Measurements from ENCODE around the gene BLNK. TPM values are rescaled to one million over a fixed set of nuclear protein-coding genes. Genes with fewer than 3 reads are reported as not detected.

BLNK gene
- total and polyA plus RNA-seq, 2 donors (not counting 1 experiment from before 2014, with no cell fraction given), result 153 to 205 TPM

GRCh38 chr10:96266118-96266770 is 5.1 kb downstream of the BLNK start:
- Histone ChIP-seq H3K9me3 (ENCODE audit: control extremely low read depth in 1 of 3, control insufficient read depth in 2 of 3, insufficient read depth in 1 of 3, low read length in 2 of 3) (no peaks in the 10 kb centered on the region), H2AFZ (ENCODE audit: insufficient read depth, low read depth, low read length, poor library complexity, severe bottlenecking) (no peak overlapping the region), H3K36me3 (replicated peaks in 1 of 2; ENCODE audit: control extremely low read depth in 1 of 2, control insufficient read depth in 1 of 2, extremely low read depth in 1 of 2, insufficient read depth in 2 of 2, low read length in 1 of 2) (peaks cover 0 to 52% of the 10 kb centered on the region in 2 experiments), H3K4me1 (ENCODE audit: control insufficient read depth in 2 of 2, insufficient read depth in 2 of 2, low read length in 2 of 2) (peaks cover 70 to 73% of the 10 kb centered on the region in 2 donors), H3K4me2 (replicated peaks; ENCODE audit: low read depth, low read length, poor library complexity, severe bottlenecking) (peak overlapping the region; percentile 83), H3K27me3 (replicated peaks in 1 of 4; ENCODE audit: control extremely low read depth in 1 of 4, control insufficient read depth in 3 of 4, insufficient read depth in 4 of 4, low read length in 3 of 4) (no peaks in the 10 kb centered on the region), H3K4me3 (ENCODE audit: control extremely low read depth in 1 of 5, extremely low read depth in 1 of 5, insufficient read depth in 1 of 5, low read depth in 2 of 5, low read length in 4 of 5) (peak overlapping the region in 3 of 5 experiments; percentile 7 to 96 (median 15)), H3K79me2 (ENCODE audit: control insufficient read depth, insufficient read depth, low read length) (peaks cover 100% of the 10 kb centered on the region), H3K9ac (ENCODE audit: low read length) (peak overlapping the region; percentile 91), H4K20me1 (ENCODE audit: control insufficient read depth, insufficient read depth, low read length, poor library complexity, severe bottlenecking) (peaks cover 71% of the 10 kb centered on the region), H3K27ac (ENCODE audit: low read length in 2 of 2) (peak overlapping the region; percentile 24 to 88)
- peaks cover 81% of the 10 kb centered on the region for H3K4me1 Mint-ChIP-seq
- POLR2A ChIA-PET, result no interaction called here
- DNase-seq (no peak), ATAC-seq (ENCODE audit: low read depth) (no peak)
- TF ChIP-seq, protein P1, sequence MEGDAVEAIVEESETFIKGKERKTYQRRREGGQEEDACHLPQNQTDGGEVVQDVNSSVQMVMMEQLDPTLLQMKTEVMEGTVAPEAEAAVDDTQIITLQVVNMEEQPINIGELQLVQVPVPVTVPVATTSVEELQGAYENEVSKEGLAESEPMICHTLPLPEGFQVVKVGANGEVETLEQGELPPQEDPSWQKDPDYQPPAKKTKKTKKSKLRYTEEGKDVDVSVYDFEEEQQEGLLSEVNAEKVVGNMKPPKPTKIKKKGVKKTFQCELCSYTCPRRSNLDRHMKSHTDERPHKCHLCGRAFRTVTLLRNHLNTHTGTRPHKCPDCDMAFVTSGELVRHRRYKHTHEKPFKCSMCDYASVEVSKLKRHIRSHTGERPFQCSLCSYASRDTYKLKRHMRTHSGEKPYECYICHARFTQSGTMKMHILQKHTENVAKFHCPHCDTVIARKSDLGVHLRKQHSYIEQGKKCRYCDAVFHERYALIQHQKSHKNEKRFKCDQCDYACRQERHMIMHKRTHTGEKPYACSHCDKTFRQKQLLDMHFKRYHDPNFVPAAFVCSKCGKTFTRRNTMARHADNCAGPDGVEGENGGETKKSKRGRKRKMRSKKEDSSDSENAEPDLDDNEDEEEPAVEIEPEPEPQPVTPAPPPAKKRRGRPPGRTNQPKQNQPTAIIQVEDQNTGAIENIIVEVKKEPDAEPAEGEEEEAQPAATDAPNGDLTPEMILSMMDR (IDR thresholded peaks at IDR 0.05), result no peak
- TF ChIP-seq EZH2 (IDR thresholded peaks at IDR 0.05; ENCODE audit: borderline replicate concordance, insufficient read depth, low read depth, low read length, poor library complexity, severe bottlenecking), result no peak
- no peaks in the 10 kb centered on the region for H3K27me3 Mint-ChIP-seq
- H3K27ac Mint-ChIP-seq, result peak overlapping the region; percentile 90
- peak overlapping the region; percentile 97 for H3K4me3 Mint-ChIP-seq
- CTCF ChIA-PET, result interaction anchor here (1.1 to 8.7 kb wide), 6 partner anchors 9 to 52 kb away, joined by 3 to 153 read pairs (median 4); no protein-coding TSS in a partner anchor
- intact Hi-C loops (cut with micrococcal nuclease), result no loop called here
- no peaks in the 10 kb centered on the region for H3K9me3 Mint-ChIP-seq (ENCODE audit: insufficient read depth)
- WGBS (ENCODE audit: insufficient coverage), result 85% methylated on average over 3 of the region's 6 CpGs

DNA sequence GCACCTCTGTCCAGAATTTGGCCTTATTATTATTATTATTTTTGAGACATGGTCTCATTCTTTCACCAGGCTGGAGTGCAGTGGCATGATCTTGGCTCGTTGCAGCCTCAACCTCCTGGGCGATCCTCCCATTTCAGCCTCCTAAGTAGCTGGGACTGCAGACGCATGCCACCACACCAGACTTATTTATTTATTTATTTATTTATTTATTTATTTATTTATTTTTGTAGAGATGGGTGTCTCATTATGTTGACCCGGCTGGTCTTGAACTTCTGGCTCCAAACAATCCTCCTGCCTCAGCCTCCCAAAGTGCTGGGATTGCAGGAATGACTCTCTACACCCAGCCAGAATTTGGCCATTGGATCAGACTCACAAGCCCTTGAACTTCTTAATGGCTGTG is 6.4 kb downstream of the BLNK start:
- H3K27me3 Mint-ChIP-seq, result no peaks in the 10 kb centered on the region
- no peaks in the 10 kb centered on the region for H3K9me3 ChIP-seq (ENCODE audit: control extremely low read depth in 1 of 3, control insufficient read depth in 2 of 3, insufficient read depth in 1 of 3, low read length in 2 of 3)
- H3K9ac ChIP-seq (ENCODE audit: low read length), result no peak overlapping the region
- peaks cover 89% of the 10 kb centered on the region for H3K4me1 Mint-ChIP-seq
- H4K20me1 ChIP-seq (ENCODE audit: control insufficient read depth, insufficient read depth, low read length, poor library complexity, severe bottlenecking), result peaks cover 81% of the 10 kb centered on the region
- peak overlapping the region; percentile 73 for H3K27ac Mint-ChIP-seq
- CTCF ChIA-PET, result interaction anchor here (0.8 to 15.0 kb wide), 4 partner anchors 28 to 34 kb away, joined by 3 to 111 read pairs (median 7); no protein-coding TSS in a partner anchor
- peaks cover 82 to 85% of the 10 kb centered on the region in 2 donors for H3K4me1 ChIP-seq (ENCODE audit: control insufficient read depth in 2 of 2, insufficient read depth in 2 of 2, low read length in 2 of 2)
- H3K27ac ChIP-seq (ENCODE audit: low read length in 2 of 2), result peak overlapping the region in 1 of 2 donors; percentile 88
- POLR2A ChIA-PET, result interaction anchor here (0.7 kb wide), 1 partner anchor 1108 kb away, joined by 3 read pairs; no protein-coding TSS in a partner anchor
- H3K27me3 ChIP-seq (replicated peaks in 1 of 4; ENCODE audit: control extremely low read depth in 1 of 4, control insufficient read depth in 3 of 4, insufficient read depth in 4 of 4, low read length in 3 of 4), result no peaks in the 10 kb centered on the region
- DNase-seq (no peak), ATAC-seq (ENCODE audit: low read depth) (no peak)
- no peak overlapping the region for H3K4me3 ChIP-seq (ENCODE audit: control extremely low read depth in 1 of 5, extremely low read depth in 1 of 5, insufficient read depth in 1 of 5, low read depth in 2 of 5, low read length in 4 of 5)
- peaks cover 100% of the 10 kb centered on the region for H3K79me2 ChIP-seq (ENCODE audit: control insufficient read depth, insufficient read depth, low read length)
- H3K4me3 Mint-ChIP-seq, result peak overlapping the region; percentile 62
- intact Hi-C loops (cut with micrococcal nuclease), result no loop called here
- peak overlapping the region; percentile 83 for H3K4me2 ChIP-seq (replicated peaks; ENCODE audit: low read depth, low read length, poor library complexity, severe bottlenecking)
- TF ChIP-seq EZH2 (IDR thresholded peaks at IDR 0.05; ENCODE audit: borderline replicate concordance, insufficient read depth, low read depth, low read length, poor library complexity, severe bottlenecking), result no peak
- TF ChIP-seq, protein P1 (IDR thresholded peaks at IDR 0.05), result no peak
- peaks cover 0 to 54% of the 10 kb centered on the region in 2 experiments for H3K36me3 ChIP-seq (replicated peaks in 1 of 2; ENCODE audit: control extremely low read depth in 1 of 2, control insufficient read depth in 1 of 2, extremely low read depth in 1 of 2, insufficient read depth in 2 of 2, low read length in 1 of 2)
- no peak overlapping the region for H2AFZ ChIP-seq (ENCODE audit: insufficient read depth, low read depth, low read length, poor library complexity, severe bottlenecking)
- WGBS (ENCODE audit: insufficient coverage), result no CpG with 5 or more reads among the region's 4 CpGs
- H3K9me3 Mint-ChIP-seq (ENCODE audit: insufficient read depth), result no peaks in the 10 kb centered on the region

Data from B cell (primary cell).